HepG2 (cell line): ENCODE measurements around the gene C5AR1. TPM values are rescaled to one million over a fixed set of nuclear protein-coding genes. Genes with fewer than 3 reads are reported as not detected.

ENCODE experiments used
- CREBL2 ChIP-seq: sonication (generic); formaldehyde crosslinking; IDR thresholded peaks from 2 replicates; pipeline ENCODE4 v1.8.1; 2023; ENCODE audit warnings: missing genetic modification reagents, mild to moderate bottlenecking, borderline replicate concordance
- DR1 ChIP-seq: sonication (generic); formaldehyde crosslinking; IDR thresholded peaks from 2 replicates; pipeline ENCODE4 v1.8.0; 2021; ENCODE audit warnings: mild to moderate bottlenecking, missing genetic modification reagents, inconsistent platforms
- DZIP1 ChIP-seq: sonication (generic); formaldehyde crosslinking; IDR thresholded peaks from 2 replicates; pipeline ENCODE4 v1.5.0; 2020; ENCODE audit warnings: mild to moderate bottlenecking, missing genetic modification reagents
- EEA1 ChIP-seq: sonication (generic); formaldehyde crosslinking; IDR thresholded peaks from 2 replicates; pipeline ENCODE4 v1.5.1; 2020; ENCODE audit warnings: mild to moderate bottlenecking, missing genetic modification reagents, borderline replicate concordance
- KMT2B ChIP-seq: IDR thresholded peaks from 2 replicates; pipeline ENCODE4 v1.6.1; 2016; ENCODE audit warnings: missing genetic modification reagents, missing compliant biosample characterization
- PCBP1 ChIP-seq: fragments of 200-400 bp; formaldehyde crosslinking; IDR thresholded peaks from 2 replicates; pipeline ENCODE4 v1.6.1; 2017; ENCODE audit warnings: mild to moderate bottlenecking, low read depth, low read length, borderline replicate concordance
- SMARCC2 ChIP-seq: fragments of 450-650 bp; IDR thresholded peaks from 2 replicates; pipeline ENCODE4 v1.6.1; 2017; ENCODE audit warnings: antibody characterized with exemption, mild to moderate bottlenecking
- ZFP1 ChIP-seq: IDR thresholded peaks from 2 replicates; pipeline ENCODE4 v1.6.1; 2016
- ZNF263 ChIP-seq: sonication (generic); formaldehyde crosslinking; IDR thresholded peaks from 2 replicates; pipeline ENCODE4 v1.4.0; 2020; ENCODE audit warnings: missing genetic modification reagents
- ZNF280B ChIP-seq: sonication (generic); formaldehyde crosslinking; IDR thresholded peaks from 2 replicates; pipeline ENCODE4 v1.5.0; 2020; ENCODE audit warnings: missing genetic modification reagents, mild to moderate bottlenecking, borderline replicate concordance
- ZNF331 ChIP-seq: sonication (generic); formaldehyde crosslinking; IDR thresholded peaks from 2 replicates; pipeline ENCODE4 v1.4.0; 2020; ENCODE audit warnings: missing genetic modification reagents
- ZNF34 ChIP-seq: sonication (generic); formaldehyde crosslinking; IDR thresholded peaks from 2 replicates; pipeline ENCODE4 v1.4.0; 2020; ENCODE audit warnings: mild to moderate bottlenecking, missing genetic modification reagents, borderline replicate concordance
- ZNF431 ChIP-seq: sonication (generic); formaldehyde crosslinking; IDR thresholded peaks from 2 replicates; pipeline ENCODE4 v1.9.0; 2022; ENCODE audit warnings: missing genetic modification reagents, low read depth, mild to moderate bottlenecking, borderline replicate concordance
- ZNF780A ChIP-seq: sonication (generic); formaldehyde crosslinking; IDR thresholded peaks from 2 replicates; pipeline ENCODE4 v1.8.0; 2022; ENCODE audit warnings: mild to moderate bottlenecking, missing genetic modification reagents, moderate library complexity
- ZNF788 ChIP-seq: sonication (generic); formaldehyde crosslinking; IDR thresholded peaks from 2 replicates; pipeline ENCODE4 v1.5.0; 2020; ENCODE audit warnings: mild to moderate bottlenecking, missing genetic modification reagents, borderline replicate concordance
- polyA plus RNA-seq, 8 experiments: library from polyadenylated mRNA; depleted of rRNA in 3 of 8; stranded (reverse) in 7 of 8; unstranded in 1 of 8; fragments of >200 nt; fragmentation: Illumina TruSeq in 4 of 8; extraction: Trizol in 4 of 8; gene quantifications; 2 replicates each; pipeline versions ENCODE4 v1.2.1 to v1.2.3, GENCODE V29; 2011 to 2016; ENCODE audit warnings: low read depth in 4 of 8, missing spikeins in 1 of 8, mixed read lengths in 1 of 8; ENCODE audit not compliant: insufficient read depth in 1 of 8
- total RNA-seq, 5 experiments: library from RNA; depleted of rRNA; stranded (reverse); fragments of >200 nt; fragmentation: Illumina TruSeq; extraction: Trizol; gene quantifications; 2 replicates each; pipeline ENCODE4 v1.2.3, GENCODE V29; 2016; ENCODE audit warnings: low read depth in 1 of 5
- TF ChIP-seq, protein P1 (sequence below): sonication (generic); formaldehyde crosslinking; IDR thresholded peaks from 2 replicates; pipeline ENCODE4 v1.5.0; 2020; ENCODE audit warnings: mild to moderate bottlenecking, missing genetic modification reagents
- TF ChIP-seq, protein P2 (sequence below): sonication (generic); formaldehyde crosslinking; IDR thresholded peaks from 2 replicates; pipeline ENCODE4 v1.4.0; 2020; ENCODE audit warnings: missing genetic modification reagents, mild to moderate bottlenecking, borderline replicate concordance

The C5AR1 gene
- total and polyA plus RNA-seq, 2 of the 13 experiments (the other 11 are each of a cell fraction or from before 2014, with no cell fraction given): 0.07 to 1.6 TPM

DNA sequence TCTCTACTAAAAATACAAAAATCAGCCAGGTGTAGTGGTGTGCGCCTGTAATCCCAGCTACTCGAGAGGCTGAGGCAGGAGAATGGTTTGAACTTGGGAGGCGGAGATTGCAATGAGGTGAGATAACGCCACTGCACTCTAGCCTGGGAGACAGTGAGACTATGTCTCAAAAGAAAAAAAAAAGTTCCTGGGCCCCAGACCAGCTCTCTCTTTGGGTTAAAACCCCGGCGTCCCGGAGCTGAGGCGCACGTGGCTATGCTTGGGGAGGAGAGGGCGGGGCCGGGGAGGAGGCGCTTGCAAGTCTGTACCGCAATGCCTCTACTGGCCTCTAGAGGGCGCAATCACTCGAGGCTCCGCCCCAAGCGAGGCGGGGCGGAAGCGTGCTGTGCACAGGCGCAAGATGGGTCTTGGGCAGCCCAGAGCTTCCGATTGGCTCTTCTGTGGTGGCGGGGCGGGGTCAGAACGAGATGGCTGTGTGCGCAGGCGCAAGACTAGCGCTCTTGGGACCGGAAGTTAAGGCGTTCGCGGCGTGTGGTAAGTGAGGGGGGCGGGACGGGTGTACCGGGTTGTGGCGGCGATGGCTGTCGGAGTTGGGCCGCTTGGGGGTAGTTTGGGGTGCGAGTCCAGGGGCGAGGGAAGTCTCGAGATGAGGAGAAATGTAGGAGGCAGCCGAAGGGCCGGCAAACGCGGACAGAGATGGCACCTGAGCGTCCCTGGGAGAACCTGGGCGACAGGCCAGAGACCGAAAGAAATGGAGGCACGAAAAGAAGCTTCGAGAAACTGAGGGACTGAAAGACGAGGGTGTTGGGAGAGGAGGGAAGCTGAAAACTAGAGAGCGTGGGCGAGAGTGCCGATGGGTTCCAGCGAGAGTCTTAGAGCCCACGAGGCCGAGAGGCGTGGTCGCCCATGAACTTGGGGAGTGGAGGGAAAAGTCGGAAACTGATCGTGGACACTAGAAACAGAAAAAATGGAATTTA lies 39.4 kb downstream of the C5AR1 start, which contains the start of gene DHX34 (continued):
- TF ChIP-seq, protein P1, sequence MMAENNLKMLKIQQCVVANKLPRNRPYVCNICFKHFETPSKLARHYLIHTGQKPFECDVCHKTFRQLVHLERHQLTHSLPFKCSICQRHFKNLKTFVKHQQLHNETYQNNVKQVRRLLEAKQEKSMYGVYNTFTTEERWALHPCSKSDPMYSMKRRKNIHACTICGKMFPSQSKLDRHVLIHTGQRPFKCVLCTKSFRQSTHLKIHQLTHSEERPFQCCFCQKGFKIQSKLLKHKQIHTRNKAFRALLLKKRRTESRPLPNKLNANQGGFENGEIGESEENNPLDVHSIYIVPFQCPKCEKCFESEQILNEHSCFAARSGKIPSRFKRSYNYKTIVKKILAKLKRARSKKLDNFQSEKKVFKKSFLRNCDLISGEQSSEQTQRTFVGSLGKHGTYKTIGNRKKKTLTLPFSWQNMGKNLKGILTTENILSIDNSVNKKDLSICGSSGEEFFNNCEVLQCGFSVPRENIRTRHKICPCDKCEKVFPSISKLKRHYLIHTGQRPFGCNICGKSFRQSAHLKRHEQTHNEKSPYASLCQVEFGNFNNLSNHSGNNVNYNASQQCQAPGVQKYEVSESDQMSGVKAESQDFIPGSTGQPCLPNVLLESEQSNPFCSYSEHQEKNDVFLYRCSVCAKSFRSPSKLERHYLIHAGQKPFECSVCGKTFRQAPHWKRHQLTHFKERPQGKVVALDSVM: no peak
- TF ChIP-seq DZIP1 (CRISPR knock-in tag) (peak; percentile 75; the same call in 1 of the 2 replicates), DR1 (CRISPR knock-in tag) (no peak), PCBP1 (peak; percentile 96; the same call in 1 of the 2 replicates), ZNF263 (CRISPR knock-in tag) (no peak), ZNF280B (CRISPR knock-in tag) (0 out of 2 replicates have a peak, but pooled peaks have one; percentile 39), EEA1 (CRISPR knock-in tag) (no peak), ZFP1 (CRISPR knock-in tag) (no peak), CREBL2 (no peak), SMARCC2 (no peak), ZNF780A (CRISPR knock-in tag) (no peak), ZNF788 (CRISPR knock-in tag) (no peak; the same call in 1 of the 2 replicates), KMT2B (peak; percentile 73), ZNF34 (CRISPR knock-in tag) (0 out of 2 replicates have a peak, but pooled peaks have one; percentile 47), ZNF331 (CRISPR knock-in tag) (no peak), ZNF431 (CRISPR knock-in tag) (no peak)
- TF ChIP-seq, protein P2, sequence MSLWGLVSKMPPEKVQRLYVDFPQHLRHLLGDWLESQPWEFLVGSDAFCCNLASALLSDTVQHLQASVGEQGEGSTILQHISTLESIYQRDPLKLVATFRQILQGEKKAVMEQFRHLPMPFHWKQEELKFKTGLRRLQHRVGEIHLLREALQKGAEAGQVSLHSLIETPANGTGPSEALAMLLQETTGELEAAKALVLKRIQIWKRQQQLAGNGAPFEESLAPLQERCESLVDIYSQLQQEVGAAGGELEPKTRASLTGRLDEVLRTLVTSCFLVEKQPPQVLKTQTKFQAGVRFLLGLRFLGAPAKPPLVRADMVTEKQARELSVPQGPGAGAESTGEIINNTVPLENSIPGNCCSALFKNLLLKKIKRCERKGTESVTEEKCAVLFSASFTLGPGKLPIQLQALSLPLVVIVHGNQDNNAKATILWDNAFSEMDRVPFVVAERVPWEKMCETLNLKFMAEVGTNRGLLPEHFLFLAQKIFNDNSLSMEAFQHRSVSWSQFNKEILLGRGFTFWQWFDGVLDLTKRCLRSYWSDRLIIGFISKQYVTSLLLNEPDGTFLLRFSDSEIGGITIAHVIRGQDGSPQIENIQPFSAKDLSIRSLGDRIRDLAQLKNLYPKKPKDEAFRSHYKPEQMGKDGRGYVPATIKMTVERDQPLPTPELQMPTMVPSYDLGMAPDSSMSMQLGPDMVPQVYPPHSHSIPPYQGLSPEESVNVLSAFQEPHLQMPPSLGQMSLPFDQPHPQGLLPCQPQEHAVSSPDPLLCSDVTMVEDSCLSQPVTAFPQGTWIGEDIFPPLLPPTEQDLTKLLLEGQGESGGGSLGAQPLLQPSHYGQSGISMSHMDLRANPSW (CRISPR knock-in tag): no peak; the same call in 1 of the 2 replicates
